HG02678 (cell line): ENCODE results near the gene NRN1.

Experiments used
- ATAC-seq: cut with Tn5 transposase; IDR thresholded peaks from one replicate; pipeline ENCODE4 v1.9.1; 2021; ENCODE audit warnings: mild to moderate bottlenecking, moderate library complexity; ENCODE audit not compliant: unreplicated experiment

Gene NRN1

DNA sequence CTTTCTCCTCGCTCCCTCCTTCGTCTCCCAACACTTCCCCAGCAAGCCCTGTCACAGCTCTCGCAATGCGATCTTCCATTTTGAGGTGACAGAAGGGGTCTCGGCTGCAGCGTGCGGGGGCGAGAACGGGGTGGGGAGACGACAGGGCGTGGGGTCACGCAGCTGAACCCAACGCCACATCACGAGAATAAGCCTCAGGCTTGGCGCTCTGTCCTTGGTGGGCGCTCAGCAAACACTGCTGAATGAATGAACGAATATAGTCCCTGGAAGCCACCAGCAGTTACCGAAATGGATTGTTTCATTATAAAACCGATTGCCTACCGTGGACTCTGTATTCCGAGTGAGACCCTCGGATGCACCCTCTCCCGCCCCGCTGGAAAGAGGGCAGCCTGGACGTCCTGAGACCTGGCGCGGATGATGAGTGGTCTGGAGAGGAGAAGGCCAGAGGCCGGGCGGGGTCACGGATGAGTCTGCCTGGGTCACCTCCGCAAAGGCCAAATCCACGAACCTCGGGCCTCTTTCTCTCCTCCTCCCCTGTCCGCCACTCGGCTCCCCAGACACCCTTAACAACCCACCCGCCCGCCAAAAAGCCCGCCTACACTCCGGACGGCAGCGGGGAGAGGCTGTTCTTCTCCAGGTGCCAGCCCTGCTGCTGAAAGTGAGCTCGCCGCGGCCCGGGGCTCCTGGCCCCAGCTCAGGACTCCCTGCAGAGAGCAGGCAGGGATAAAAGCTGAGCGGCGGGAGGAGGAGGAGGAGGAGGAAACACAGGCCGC, 3.7 kb downstream of the NRN1 start:
- ATAC-seq: no peak

DNA sequence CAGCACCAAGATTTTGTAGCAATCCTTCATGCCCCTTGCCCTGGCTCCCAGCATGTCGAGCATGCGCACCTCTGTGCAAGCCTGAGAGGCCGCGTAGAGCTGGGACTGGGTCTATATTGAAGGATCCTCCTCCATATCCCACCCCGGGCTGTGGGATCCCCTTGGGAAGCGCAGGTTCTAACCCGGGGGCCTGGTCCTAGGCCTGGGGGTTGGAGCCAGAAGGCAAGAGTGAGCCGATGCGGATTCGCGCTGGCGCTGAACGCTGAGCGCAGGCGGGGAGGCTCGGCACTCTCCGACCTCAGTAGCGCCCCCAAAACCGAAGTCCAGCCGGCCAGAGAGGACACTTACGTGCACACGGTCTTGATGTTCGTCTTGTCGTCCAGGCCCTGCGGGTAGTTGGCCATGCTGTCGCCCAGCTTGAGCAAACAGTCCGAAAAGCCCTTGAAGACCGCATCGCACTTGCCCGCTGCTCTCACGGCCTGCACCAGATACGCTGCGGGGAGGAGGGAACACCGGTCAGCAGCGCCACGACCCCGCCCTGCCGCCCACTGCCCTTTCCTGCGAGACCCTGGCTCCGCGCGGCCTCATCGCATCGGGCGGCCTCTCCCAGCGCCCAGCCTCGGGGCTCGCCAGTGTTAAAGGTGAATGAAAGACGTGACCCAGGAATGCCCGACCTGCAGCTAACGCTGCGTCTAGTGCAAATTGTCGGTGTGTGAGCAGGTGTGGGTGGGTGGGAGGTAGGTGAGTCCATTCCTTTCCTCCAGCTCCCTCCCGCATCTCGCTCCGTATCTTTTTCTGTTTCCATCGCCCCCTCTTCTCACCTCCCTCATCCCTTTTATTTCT, 4.5 kb downstream of the NRN1 start:
- ATAC-seq: no peak

DNA sequence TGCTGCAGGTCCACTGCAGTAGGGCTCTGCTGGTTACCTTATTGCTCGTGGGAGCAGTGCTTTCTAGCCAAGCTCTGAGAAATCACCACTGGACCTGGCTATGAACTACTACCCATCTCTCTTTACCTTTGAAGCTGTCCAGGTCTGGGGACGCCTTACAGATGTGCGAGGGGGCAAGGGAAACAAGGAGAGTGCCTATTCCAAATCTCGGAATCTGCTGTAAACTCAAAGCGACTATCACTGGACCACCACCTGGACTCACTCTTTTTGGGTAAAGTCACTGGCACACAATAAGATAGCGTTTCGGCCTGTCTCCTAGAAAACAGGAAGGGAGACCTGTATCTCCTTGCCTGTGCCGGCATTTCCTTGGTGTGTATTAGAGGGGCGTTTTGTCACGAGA, 5.3 kb downstream of the NRN1 start:
- no peak for ATAC-seq

DNA sequence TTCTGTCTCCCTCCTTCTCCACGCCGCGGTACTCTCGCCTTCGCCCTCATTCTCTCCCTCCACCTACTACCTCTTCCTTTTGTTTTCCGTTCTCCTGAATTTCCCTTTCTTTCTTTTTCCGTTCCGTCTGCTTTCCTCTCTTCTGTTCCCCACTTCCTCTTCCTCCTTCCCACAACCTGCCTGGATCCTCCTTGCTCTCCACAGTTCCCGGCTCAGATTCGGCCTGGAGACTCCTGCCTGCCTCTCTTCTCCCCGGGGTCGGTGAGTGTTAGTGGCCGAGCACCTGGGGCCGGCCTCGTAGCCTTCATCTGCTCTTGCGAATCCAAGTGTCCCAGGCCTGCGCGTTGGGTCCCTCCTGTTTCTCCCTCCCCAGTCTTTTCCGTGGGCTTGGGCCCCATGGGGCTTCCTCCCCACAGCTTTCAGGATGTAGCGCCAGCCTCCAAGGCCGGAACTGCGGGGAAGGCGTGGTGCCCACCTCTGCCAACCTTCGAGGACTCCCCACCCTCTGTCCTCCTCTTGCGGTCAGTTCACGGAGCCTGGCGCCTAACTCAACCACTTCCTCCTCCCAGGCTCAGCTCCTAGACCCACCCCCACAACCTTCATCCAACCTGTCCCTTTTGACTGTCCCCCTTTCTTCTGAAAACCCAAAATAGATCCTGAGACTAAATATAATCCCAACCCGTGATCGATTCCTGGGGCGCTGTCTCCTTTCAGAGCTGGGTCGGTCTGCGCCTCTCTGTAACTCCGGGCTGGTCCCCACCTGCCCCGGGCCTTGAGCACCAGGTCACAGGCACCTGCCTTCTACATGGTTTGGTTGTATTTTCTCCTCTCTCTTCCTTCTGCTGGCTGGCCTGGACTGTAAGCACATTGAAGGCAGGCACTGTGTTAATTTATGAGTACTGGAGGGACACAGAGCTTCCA, 6.8 kb downstream of the NRN1 start:
- no peak for ATAC-seq

DNA sequence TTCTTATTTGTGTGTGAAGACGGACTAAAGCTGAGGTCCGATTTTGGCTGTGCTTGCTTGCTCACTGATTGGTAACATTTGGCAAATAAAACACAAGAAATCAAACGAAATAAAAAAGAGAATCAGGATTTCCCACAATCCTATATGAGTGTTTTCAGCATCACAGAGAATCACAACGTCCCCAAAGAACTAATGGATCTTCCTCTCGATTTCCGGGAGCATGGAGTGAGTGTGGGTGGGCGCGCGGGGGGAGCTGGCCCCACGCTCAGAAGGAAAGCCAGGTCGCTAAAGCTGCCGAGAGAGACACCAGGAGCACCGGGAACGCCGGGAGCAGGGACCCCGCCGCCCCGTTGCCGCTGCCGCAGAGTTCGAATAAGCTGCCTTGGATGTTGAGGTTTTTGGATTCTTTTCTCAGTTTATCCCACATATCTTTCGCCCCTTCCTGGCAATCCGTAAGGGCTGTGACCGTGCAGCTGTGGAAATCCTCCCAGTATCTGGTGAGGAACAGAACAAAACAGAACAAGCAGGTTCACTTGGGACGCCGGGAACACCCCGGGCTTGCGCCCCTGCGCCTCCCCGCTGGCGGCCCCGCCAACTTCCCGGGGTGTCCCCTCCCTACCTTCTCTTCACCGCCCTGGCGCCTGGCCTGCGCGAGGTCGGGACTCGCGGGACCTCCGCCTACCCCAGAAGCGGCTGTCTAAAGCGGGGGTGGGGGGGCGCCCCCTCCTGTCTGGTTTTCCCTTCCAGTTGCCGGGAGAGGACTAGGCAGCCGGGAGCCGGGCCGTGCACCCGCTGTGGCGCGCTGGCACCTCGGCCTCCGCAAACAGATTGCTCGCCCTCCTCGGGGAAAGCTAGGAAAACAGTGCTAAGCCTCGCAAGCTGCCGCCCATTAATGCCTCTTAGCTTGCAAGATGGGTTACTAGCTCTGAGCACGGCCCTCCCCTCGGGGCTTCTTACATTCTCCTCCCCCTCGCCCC, 7.7 kb downstream of the NRN1 start:
- ATAC-seq: no peak

DNA sequence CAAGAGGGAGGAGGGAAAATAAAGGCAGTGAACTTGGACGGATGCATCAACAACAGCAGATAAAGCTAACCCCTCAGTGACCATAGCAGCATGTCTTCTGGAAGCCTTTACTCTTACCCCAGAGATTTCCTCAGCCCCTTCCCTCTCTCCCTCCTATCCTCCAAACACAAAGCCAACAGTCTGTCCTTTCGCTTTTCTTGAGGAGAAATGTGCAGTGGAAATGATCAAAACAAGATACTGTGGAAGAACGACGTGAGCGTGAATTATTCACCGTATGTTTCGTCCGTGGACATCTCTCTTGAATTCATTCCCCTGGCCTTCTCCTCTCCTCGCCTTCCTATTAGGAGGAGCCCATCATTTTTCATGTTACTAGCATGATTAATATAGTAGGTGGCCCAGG, 8.5 kb downstream of the NRN1 start:
- ATAC-seq: no peak

DNA sequence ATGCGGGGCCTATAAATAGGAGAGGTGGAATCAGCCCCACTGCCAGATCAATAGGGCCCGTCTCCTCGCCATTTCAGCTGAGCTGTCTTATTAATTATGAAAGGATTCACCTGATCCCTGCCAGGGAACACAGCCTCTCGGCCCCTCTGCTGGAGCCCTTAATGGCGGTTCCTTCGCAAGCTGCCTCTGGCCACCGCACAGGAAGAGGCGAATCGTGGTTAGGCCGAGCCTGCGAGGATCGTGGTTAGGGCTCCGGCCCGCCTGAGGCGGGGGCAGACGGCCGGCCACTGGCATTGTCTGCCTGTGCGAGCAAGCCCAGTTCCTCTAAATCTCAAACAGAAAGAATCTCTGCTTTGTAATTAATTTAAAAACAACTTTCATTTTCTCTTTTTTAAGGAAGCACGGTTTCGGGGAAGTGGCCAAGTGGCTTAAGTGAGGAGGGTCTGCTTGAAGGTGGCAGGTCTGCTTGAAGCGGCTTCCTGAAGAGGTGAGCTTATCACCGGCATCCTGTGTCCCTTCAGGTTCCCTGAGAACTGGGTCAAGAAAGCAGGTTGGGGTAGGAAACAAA, 9.2 kb downstream of the NRN1 start:
- no peak for ATAC-seq

DNA sequence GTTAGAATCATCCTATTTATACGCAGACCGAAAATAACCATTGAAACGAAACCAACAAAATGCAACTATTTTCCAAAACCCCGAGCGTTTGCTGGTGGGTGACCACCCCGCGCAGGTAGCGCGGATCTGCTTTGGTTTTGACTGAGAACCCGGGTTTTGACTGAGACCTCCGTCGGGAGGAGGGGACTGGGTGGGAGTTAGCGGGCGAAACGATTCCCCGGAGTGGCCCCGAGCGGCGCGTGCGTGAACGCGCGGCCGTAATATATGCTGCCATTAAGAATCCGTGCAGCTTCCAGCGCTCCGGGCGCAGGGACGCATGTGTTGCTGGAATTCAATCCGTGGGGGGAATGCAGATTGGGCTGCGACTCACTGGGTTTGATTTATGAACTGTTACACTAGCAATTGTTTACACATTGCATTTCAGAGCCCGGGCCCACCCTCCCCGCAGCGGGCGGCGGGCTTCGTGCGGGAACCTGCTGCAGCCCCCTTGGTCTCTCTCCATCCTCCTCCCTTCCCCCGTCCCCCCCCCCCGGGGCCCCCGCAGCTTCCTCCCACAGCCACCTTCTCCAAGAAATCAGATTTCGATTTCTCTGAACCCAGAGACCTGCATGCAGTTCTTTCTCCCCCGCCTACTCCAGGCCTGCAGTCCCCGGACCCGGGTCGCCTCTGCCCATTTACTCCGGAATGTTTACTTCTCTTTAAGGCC, 9.9 kb downstream of the NRN1 start:
- ATAC-seq: no peak

DNA sequence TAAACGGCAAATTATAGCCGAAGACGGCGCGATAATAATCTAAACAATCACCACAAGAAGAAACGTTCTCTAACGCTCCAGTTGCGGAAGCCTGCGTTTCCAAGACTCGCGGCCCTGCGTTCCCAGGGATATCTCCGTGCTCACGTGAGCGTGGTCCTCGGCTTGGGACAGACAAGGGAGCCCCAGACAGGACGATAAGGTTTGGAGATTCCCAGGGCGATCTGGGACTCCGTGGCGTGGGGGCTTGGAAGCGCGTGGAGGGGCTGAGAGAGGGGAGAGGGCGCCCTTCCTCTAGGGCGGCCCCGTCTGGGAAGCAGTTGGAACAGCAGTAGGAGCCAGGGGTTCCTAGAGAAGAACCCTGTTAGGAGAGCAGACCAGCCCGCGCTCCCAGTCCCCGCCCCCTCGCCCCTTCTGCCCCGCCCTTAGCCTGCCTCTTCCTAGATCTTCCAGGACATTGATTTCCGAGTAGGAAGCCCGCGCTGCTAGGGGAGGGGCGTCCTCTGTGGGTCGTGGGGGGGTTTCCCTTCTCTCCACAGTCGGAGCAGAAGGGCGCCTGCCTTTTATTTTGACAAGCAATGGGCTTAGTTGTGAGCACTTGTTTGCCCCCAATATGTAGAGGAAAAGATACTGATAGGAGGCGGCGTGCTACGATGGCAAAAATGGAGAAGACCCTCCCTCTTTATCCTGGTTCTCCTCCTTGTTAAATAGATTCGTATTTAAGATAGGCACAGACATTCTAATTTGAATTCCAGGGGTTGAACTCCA, 10.6 kb downstream of the NRN1 start:
- ATAC-seq: no peak

DNA sequence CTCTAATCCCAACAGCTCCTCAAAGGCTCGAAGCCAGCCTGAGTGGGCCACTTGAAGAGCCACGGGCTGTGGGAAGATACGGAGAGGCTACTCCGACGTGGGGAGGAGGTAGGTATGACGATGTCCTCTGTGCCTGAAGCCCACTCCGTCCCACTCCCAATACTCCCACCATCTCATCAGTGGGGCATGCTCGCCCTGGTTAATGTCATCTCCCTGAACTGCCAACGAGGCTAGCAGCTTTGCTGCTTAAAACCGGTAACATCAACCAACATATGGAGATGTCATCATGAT, 11.1 kb downstream of the NRN1 start:
- no peak for ATAC-seq

DNA sequence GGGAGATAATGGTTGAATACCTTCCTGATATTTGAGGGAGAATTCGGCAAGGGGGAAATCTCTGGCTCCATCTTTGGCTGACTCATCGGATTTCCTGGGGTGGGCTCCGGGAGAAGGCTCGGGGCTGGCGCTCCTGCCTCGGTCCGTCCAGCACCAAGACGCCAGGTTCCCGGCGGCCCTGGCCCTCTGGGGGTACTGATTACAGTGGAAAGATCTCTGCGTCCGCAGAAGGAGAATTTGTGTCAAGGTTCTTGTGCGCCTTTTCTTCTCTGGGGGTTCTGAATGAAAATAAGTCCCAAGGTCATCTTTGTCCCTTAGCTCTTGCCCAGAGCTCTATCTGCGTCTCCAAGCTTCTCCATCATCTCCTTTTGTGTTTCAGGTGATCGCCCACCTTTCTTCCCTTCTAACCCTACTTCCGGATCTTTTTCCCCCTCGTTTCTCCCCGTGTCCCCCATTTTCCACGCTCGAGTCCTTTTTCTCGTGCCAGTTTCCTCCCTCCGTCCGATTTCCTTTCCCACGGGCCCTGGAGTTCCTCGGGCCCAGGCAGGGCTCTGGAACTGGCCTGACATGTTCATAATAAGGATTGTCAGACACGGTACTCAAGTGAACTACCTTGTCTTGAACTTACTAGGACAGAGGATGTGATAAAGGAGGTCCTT, 11.6 kb downstream of the NRN1 start:
- no peak for ATAC-seq

DNA sequence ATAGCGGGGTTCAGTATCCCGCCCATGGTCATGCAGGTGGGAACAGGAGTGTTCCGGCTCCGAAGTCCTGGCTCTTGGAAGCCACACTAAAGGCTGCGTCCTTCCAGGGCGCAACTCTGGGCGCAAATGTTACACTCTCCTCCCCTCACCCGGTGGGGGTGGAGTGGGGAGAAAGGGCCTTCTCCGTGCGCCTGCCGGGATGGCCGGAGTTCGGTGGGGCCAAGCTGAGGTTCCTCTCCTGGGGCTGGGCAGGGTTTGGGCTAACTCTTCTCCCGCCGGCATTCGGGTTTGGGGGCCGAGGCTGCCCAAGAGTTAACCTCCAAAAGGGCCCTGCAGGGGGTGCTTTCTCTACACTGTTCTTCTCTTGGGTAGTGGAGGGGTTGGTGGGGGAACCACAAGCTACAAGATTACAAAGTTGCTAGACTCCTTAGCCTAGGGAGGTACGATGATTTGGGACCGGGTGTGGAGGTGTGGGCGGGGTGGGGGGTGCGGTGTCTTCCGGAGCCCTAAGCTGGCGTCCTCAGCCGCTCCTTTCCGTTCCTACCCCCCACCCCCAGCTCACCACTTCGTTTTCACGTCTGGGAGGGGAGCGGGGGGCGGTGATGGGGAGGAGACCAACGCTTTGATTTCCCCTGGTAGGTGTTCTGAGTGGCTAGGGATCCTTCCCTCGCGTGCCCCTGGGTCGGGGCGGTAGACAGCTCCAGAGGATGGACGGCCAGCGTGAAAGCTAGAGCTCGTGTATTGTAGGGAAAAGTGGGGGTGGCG, 12.3 kb downstream of the NRN1 start:
- no peak for ATAC-seq

DNA sequence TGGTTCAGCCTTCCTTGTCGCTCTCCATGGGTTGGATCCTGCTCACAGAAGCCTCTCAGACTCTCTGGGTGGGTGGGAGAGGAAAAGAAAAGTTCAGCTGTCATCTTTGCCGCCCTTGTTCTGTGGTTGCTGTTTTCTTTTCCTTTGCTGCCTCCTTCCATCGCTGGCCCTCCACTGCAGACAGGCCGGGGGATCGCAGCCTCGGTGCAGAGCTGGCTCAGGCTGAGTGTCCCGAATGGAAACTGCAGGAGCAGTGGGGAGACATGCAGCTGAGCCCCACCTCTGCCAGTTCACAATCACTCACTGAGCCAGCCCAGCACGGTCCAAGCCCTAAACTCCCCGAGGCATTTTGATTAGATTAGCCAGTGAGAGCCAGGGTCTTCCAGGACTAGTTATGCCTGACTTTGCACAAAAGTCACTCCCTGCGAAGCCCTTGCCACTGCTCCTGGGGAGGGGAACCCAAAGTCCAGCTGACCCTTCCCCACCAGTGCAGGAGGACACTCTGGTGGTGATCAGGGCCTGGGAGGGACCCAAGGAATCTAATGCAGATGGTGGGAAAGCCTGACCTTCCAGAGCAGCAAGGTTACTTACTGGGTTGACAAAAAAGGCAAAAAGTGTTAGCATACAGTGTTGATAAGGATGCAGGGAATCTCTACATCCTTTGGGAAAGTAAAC, 14.0 kb downstream of the NRN1 start:
- no peak for ATAC-seq

DNA sequence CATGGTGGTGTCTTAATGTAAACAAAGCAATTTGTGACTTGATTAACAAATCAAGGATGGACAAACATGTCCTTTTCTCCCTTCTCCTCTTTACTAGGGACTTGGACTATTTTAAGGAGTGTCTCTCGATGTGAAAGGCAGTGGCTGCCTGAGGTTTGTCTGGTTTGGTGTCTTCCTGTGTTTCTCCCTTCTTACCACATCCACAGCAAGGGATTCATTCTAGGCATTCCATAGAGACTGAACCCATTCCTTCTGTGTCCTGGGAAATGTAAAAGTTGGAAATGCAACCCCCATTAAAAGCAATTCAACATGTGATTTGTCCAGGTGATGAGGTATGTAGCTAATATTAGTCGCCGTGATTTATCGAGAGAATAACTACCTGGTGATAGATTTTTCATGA, 15.9 kb downstream of the NRN1 start:
- no peak for ATAC-seq

DNA sequence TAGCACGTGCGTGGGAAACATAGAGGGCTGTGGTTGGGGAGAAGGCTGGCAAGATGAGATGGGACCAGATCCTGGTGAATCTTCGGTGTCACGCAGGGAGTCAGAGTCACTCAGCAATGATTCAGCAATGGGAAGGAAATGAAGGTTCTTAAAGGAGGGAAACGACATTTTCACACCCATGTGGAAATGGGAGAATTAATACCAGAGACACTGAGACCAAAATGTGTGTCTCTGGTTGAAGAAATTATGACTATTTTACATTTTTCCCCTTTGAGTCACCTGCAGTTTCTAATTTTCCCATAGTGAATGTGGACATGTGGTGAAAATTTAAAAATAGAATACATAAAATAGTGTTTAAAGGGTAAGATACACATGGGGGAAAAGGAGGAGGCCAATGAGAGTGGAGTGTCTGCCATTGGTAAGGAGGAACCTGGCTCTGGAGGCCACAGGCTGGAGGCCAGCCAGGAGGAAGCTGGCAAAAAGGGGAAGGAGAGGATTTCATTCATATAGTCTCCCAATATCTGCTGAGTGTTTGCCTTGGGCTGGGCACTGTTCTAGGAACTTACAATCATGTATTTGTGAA, 17.5 kb downstream of the NRN1 start:
- ATAC-seq: no peak

DNA sequence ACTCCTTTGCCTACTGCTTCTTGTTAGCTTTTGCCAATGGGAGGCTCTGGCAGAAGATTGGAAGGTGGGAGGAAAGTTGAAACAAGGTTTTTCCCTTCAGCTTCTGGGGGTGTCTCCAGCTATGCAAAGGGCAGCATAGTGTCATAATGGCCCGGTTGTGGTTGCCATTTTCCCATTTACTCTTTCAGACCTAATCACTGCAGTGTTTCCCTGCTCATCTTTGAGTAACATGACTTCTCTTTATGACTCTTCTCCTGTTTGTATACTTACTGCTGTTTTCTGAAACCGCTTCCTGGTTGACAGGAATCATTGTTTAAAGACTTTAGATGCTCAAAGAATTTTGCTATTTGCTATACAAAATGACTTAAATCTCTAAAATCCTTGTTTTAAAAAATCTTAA, 19.9 kb downstream of the NRN1 start:
- ATAC-seq: no peak
